Breast epithelium (tissue), 3 donors: ENCODE results near the gene RMDN3.

ENCODE experiments used
- POLR2A ChIP-seq: fragments of 450-650 bp; IDR thresholded peaks from one replicate; pipeline ENCODE4 v1.6.1; 2016; ENCODE audit warnings: antibody characterized with exemption, mild to moderate bottlenecking, moderate library complexity
- POLR2AphosphoS5 ChIP-seq, 3 donors: sonication (generic); formaldehyde crosslinking; IDR thresholded peaks; one replicate each; pipeline ENCODE4 v1.6.1; 2017; ENCODE audit warnings: antibody characterized with exemption in 3 of 3
- TF ChIP-seq, protein P1 (sequence below), 3 donors: fragments of 450-650 bp; IDR thresholded peaks; one replicate each; pipeline ENCODE4 v1.5.1; 2016 to 2017; ENCODE audit warnings: antibody characterized with exemption in 3 of 3, mild to moderate bottlenecking in 3 of 3, moderate library complexity in 3 of 3

DNA sequence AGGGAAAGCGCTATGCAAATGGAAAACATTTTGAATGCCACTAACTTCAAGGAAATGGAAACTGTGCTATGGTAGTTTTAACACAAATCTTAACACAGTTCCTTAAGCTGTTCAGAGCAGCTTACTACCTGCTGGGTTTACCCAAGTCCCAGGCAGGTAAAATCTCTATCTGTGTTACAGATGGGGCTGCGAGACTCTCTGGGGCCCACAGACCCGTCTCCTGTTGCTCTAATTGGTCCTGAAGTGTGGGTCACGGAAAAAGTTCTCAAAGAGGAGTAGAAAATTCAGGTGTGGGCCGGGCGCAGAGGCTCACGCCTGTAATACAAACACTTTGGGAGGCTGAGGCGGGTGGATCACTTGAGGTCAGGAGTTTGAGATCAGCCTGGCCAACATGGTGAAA is 34.9 kb upstream of the RMDN3 start:
- no peak for TF ChIP-seq POLR2A
- TF ChIP-seq POLR2AphosphoS5 (IDR thresholded peaks at IDR 0.05): no peak
- TF ChIP-seq, protein P1, sequence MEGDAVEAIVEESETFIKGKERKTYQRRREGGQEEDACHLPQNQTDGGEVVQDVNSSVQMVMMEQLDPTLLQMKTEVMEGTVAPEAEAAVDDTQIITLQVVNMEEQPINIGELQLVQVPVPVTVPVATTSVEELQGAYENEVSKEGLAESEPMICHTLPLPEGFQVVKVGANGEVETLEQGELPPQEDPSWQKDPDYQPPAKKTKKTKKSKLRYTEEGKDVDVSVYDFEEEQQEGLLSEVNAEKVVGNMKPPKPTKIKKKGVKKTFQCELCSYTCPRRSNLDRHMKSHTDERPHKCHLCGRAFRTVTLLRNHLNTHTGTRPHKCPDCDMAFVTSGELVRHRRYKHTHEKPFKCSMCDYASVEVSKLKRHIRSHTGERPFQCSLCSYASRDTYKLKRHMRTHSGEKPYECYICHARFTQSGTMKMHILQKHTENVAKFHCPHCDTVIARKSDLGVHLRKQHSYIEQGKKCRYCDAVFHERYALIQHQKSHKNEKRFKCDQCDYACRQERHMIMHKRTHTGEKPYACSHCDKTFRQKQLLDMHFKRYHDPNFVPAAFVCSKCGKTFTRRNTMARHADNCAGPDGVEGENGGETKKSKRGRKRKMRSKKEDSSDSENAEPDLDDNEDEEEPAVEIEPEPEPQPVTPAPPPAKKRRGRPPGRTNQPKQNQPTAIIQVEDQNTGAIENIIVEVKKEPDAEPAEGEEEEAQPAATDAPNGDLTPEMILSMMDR (IDR thresholded peaks at IDR 0.05): no peak
